ENCODE measurements around the gene LPIN2.

GRCh38 chr18:3058328-3059191 is 45.6 kb upstream of the LPIN2 start:
- TF ChIP-seq, protein P1, sequence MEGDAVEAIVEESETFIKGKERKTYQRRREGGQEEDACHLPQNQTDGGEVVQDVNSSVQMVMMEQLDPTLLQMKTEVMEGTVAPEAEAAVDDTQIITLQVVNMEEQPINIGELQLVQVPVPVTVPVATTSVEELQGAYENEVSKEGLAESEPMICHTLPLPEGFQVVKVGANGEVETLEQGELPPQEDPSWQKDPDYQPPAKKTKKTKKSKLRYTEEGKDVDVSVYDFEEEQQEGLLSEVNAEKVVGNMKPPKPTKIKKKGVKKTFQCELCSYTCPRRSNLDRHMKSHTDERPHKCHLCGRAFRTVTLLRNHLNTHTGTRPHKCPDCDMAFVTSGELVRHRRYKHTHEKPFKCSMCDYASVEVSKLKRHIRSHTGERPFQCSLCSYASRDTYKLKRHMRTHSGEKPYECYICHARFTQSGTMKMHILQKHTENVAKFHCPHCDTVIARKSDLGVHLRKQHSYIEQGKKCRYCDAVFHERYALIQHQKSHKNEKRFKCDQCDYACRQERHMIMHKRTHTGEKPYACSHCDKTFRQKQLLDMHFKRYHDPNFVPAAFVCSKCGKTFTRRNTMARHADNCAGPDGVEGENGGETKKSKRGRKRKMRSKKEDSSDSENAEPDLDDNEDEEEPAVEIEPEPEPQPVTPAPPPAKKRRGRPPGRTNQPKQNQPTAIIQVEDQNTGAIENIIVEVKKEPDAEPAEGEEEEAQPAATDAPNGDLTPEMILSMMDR (IDR thresholded peaks at IDR 0.05; ENCODE audit: low read length) = no peak
- TF ChIP-seq EZH2 (IDR thresholded peaks at IDR 0.05; ENCODE audit: borderline replicate concordance, low read length) = no peak

All from OCI-LY1 (cell line).